Ramos (cell line): ENCODE data around the gene DYSF.

Source experiments
- in situ Hi-C: fragments of 300-500 bp; cut with MboI; formaldehyde crosslinking; loops from one replicate; pipeline ENCODE4 v1.14.3; 2022; ENCODE audit warnings: low sequenced_read_pairs; ENCODE audit not compliant: unreplicated experiment

The DYSF gene

DNA sequence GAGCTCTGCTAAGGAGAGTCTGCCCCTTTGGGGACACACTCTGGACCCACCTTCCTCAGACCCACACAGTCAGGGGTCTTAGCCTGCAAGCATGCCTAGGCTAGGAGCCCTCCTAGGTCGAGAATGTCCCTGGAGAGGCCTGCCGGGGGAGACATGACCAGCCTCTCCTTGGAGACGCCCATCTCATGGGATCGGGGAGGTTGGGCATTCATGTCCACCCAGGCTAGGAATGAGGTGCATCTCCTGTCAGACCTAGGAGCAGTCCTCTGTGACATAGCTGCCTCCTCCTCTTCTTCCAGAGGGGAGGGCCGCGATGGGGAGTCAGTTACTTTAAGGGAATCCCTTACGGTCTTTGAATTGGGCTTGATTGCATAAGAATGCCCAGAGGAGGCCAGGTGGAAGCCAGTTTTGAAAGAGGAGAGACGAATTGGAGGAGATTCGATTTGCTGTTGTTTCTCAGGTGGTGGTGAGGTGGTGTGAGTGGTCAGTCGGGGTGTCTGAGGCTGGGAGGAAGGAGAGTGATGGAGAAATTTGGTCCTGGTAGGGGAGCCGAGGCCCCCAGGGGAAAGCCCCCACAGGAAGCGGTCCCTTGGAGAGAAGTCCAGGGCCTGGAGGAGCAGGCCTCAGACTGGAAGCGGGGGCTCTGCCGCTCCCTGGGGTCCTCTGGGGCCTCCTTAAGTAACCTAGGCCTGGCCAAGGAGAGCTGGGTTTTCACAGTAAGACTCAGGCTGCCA lies 241.3 kb downstream of the DYSF start:
- in situ Hi-C loops, result no loop called here

GRCh38 chr2:71695235-71696120 lies 242.1 kb downstream of the DYSF start:
- in situ Hi-C loops, result no loop called here

- in situ Hi-C loops, result no loop called here
These were observed 243.0 kb downstream of the DYSF start for GRCh38 chr2:71696381-71696780.

DNA sequence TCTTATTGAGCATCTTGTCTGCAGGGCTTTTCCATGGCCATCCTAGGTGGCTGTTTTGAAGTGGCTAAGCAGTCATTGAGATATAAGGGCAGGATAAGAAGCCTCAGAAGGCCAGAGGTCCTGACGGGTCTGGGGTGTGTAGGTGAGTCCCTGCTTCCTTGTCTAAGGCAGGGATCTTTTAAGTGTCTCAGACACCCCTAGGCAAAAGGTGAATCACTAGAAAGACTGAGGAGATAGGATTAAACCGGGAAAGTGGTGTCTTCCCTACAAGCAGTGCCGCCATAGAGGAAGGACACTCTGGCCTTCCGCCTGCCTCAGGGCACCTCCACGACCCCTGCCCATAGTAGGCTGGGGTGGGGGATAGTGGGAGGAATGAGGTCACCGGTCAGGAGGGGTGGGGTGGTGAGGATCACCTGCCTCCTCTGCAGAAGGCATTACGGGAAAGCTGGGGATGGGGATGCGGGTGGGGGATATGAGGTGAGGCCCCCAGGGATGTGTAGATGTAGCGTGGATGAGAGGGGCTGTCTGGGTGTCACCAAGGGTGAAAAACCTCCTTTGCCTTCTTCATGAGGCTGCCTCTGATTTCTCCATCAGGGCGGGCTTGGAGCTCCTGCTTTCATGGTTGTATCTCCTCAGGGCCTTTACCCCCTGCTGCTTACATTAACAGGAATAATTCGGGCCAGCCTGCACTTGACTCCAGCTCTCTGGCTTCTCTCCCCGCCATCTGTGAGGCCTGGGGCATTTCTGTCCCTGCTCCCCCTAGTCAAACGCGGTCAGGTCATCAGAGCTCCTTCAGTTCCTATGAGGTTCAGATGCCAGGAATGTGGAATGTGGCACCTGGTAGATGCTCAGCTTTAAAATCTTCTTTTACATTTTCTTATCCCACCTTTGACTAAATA lies 244.0 kb downstream of the DYSF start:
- in situ Hi-C loops, result no loop called here

DNA sequence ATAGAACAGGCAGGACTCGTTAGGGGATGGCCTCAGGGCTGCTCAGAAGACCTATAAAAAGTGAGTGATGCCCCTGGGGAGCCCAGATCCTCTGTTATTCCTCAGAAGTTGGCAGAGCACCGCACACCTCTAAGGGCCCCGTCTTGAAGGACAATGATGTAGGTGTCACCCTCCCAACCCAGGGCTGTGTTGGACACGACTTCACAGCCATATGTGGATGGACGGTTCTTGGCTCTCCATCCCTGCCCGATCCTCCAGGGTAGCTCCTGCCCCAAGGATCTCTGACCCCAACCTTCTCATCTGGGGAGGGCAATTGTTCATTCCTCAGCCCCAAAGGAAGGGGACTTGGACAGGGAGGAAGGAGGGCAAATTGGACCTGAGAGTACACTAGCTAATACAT lies 246.1 kb downstream of the DYSF start:
- in situ Hi-C loops, result no loop called here

DNA sequence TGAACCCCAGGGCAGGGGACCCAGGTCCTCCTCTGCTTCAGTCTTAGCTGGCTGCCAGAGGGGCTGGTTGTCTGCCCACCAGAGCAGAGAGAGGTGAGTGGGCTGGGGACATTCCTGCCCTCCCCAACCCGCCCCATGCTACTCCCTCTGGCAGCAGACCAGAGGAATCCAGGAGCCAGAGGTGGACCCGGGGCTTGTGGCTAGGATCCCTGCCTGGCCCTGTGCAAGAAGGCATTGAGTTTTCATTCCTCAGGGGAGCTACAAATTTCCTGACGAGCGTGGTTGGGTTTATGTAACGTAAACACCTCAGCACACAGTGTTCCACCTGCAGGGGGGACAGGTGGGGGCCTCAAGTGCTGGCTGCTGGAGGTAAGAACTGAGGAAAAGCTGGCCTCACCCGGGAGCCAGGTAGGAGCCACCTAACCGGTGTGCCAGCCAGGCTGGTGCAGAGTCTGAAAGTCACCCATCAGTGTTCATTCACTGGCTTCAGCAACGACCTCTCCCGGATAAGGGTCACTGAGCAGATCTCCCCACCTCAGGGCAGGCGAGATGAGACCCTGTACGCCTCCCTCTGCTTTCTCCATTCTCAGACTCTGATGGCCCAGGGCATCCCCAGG lies 246.8 kb downstream of the DYSF start:
- in situ Hi-C loops, result no loop called here

GRCh38 chr2:71700658-71701397 lies 247.5 kb downstream of the DYSF start:
- in situ Hi-C loops, result no loop called here

DNA sequence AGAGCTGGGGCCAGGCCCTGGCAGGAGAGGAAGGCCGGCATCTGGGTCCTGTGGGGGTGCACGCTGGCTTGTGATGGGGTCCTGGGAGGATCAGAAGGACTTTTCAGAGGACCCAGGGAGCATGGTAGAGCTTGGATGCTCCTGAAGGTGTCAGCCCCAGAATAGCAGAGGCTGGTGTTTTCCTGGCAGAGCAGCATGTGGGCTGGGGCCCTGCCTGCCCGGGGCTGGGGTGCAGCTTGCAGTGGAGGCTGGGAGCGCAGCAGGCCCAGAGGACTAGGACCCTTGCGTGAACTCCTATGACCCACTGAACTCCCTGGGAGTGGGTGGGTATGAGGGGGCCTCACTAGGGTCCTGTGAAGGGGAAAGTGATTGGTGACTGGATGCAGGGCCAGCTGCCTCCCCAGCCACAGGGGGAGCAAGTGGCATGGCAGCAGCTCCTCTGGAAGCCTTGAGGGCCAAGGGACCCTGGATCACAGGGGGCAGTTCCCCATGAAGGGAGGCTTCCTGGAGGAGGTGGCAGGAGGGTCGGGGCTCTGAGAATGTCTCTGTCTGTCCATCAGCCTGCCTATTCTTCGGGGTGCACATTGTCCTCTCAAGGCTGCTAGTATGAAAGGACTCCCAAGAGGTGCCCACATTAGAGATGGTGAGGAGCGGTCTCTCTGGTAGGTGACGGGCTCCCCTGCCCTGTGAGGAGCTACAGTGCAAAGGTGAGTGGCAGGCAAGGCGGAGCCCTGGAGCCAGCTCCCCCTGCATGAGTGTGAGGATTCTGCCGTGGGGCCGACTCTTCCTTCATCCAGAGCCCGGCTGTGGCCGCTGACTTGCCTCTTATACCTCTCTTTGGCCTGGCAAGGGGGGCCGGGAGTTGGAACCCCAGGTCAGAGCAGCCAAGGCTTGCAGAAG lies 249.0 kb downstream of the DYSF start:
- in situ Hi-C loops, result no loop called here

DNA sequence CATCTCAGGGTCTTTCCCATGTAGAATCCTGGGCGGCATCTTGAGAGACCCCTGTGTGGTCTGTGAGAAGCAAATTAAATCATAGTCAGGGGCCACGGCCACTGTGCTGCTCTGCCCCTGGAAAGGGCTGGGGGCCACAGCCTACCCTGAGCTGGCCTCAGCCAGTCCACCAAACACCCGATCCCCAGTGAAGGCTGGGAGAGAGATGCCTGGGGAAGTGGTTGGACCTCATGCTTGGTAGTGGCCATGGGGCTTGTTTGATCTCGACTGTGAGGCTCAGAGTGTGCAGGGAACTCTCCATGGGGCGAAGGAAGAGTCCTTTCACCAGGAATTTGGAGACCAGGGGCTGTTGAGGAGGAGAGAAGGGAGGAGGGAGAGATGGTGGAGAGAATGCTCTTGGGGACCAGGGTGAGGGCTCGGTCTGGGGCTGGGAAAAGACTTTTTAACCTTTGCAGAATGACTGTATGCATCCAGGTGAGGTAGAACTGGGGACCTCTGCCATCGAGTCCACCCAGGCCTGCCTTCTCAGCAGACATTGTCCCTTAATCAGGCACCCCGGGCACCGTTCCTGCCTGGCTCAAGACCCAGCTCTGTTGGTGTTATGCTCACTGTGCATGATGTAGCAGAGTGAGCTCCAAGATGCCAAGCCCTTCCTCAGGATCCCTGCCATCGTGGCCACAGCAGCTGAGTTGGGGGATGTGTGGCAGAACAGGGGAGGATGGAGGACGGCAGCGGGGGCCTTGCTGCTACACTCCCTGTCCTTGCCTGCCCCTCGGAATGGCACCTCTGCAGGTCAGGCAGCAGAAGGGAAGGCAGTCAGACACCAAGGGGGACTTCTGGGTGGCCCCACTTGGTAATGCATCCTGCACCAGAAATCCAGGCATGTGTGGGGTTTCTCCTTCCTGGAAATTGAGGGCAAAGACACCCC lies 249.9 kb downstream of the DYSF start:
- in situ Hi-C loops, result no loop called here

- in situ Hi-C loops, result no loop called here
These were observed 250.8 kb downstream of the DYSF start for GRCh38 chr2:71704131-71704561.

GRCh38 chr2:71704688-71705087 lies 251.3 kb downstream of the DYSF start:
- in situ Hi-C loops, result no loop called here

- in situ Hi-C loops, result no loop called here
These were observed 252.0 kb downstream of the DYSF start for GRCh38 chr2:71705171-71705960.

DNA sequence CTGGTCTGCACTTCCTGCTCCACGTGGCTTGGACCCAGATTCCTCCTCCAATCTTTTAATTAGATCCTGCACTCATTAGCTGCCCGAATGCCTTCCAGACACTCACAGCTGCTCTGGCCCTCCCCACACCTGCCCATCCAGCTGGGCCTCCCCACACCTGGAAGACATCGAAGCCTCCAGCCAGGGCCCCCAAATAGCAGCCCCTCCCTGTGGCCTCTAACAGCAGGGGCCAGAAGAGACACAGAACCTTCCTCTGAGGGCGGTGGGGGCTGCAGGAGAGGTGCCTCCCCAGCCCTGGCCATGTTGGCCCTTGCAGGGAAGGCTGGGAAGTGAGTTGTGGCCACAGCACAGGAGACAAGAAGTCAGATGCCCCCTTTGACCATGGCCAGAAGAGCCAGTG lies 252.8 kb downstream of the DYSF start:
- in situ Hi-C loops, result no loop called here

DNA sequence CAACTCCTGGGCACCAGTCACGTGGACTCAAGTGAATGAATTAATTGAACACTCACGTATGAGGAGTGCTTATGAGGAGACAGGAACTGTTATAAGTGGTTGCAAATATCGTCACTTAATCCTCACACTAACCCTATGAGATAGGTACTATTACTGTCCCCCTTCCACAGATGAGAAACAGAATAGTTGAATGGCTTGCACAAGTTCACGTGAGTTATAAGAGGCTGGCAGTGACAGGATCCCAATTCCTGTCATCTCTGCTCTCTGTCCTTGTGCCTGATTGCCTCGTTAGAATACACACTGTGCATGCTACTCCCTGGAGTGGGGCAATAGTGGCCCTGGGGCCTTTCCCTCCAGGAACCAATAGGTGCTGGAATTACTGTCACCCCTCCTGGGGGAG lies 253.5 kb downstream of the DYSF start:
- in situ Hi-C loops, result no loop called here

DNA sequence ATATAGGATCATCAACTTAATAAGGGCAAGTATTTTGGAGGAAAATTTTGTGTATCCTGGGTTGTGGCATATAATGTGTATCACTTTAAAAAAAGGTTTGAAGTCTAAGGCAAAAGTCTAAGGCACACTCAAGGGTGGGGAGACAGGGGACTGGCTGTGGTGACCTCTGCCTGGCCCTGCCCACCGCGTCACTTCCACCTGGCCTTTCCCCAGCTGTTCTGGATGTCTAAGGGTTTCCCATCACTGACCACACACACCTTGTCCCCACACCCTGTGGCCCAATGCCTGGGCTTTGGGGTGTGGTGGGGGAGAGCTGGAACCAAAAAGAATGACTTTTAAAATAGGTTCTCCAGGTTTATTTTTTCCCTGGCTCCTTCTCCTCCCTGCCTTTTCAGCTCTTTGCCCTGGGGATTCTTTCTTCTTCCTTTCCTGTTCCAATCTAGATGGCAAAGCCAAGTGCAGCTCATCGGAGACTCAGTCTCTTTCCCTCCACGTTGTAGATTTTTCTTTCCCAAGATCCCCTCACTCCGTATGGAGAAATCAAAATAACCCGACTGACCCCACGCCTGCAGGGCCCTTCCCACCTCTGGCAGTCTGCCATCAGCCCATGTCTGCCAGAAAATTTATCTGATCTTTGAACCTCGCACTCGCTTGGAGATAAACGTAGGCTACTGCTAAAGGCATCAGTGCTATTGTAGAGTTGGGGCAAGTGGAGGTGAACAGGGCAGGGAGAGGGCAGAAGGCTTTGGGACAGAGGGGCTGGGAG lies 257.2 kb downstream of the DYSF start:
- in situ Hi-C loops, result no loop called here
